Measurements from ENCODE around the gene CST5.
"Not testable (repeated sequence)": the region's sequence is repeated elsewhere in the genome, so short reads cannot be mapped to it uniquely, and the experiment has no call there.

The CST5 gene

GRCh38 chr20:23832775-23833513 is 46.6 kb downstream of the CST5 start:
- DNase-seq, result no peak

GRCh38 chr20:23831961-23832360 is 47.6 kb downstream of the CST5 start:
- not testable (repeated sequence) for DNase-seq

GRCh38 chr20:23826541-23827021 is 53.0 kb downstream of the CST5 start, which contains the start of gene CST2:
TSS of gene CST2 (minus strand) at chr20:23826729. CDS start at chr20:23826660, 69 bp downstream.
- no peak for DNase-seq
